T-helper 2 cell treated with Interferon-gamma antibody and Interleukin-4, amounts not matched to agents 100 ng/mL and 5 ng/mL, for 36 hours (primary cell): ENCODE results near the gene ARHGEF12. TPM values are rescaled to one million over a fixed set of nuclear protein-coding genes. Genes with fewer than 3 reads are reported as not detected.

Source experiments
- intact Hi-C: fragments of 100-400 bp; cut with micrococcal nuclease; formaldehyde crosslinking; loops from one replicate; pipeline ENCODE4 v1.15.1; 2023
- total RNA-seq: library from RNA; stranded (reverse); gene quantifications from 2 replicates; pipeline ENCODE4 v1.2.3, GENCODE V29; 2022

Gene ARHGEF12
- total RNA-seq, 1 donor from 2014 or later, result 9.6 TPM

DNA sequence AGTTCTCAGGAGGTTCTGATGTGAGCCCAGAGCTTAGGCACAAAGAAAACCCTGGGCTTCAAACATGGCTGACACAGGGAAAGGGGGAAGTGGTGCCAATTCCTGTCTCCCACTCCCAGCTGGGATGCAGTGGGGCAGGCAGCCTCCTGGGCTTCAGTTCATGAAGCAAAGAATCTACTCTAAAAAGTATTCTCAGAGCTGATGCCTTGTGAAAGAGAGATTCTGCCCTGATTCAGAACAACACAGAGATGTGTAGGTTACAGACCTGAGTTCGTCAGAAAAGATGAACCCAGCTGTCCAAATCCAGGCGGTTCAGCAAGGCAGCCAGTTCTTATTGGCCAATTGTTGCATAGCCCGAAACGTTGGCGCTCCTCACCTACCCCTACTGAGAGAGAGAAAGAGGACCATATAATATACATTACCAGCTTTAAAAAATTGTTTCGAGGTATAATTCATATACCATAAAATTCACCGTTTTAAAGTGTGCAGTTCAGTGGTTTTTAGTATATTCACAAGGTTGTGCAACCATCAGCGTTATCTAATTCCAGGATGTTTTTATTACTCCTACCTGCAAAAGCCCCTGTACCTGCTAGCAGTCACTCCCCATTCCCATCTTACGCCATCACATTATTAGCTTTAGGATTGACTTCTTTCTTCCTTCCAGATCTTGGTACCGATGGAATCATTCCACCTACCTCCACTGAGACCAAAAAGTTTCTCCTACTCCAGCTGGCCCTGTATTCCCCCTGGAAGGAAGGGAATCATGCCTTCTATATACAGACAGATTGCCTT, 18.3 kb upstream of the ARHGEF12 start:
- intact Hi-C loops, result no loop called here

- intact Hi-C loops, result no loop called here
These were observed 17.3 kb upstream of the ARHGEF12 start for GRCh38 chr11:120318906-120319305.

GRCh38 chr11:120324932-120325810, 11.0 kb upstream of the ARHGEF12 start, which contains the start of gene TLCD5:
TSS of gene TLCD5 (plus strand) at chr11:120325299. CDS start at chr11:120327442, 2,143 bp downstream.
- intact Hi-C loops, result no loop called here

GRCh38 chr11:120326228-120326627, 10.0 kb upstream of the ARHGEF12 start:
- intact Hi-C loops, result no loop called here

- intact Hi-C loops, result no loop called here
These were observed 9.3 kb upstream of the ARHGEF12 start for GRCh38 chr11:120326845-120327281.

DNA sequence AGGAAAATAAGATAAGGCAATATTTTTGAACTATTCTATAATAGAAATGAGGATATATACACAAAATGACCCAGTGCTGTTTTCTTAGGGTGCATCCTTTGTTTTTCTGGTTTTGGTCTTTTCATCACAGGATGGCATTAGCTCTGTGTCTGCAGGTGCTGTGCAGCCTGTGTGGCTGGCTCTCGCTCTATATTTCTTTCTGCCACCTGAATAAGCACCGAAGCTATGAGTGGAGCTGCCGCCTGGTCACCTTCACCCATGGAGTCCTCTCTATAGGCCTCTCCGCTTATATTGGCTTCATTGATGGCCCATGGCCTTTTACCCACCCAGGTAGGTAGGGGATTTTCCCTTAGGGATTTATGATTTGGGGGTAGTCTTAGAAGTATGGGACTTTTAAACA, 8.9 kb upstream of the ARHGEF12 start:
- intact Hi-C loops, result no loop called here

GRCh38 chr11:120329556-120329955, 6.7 kb upstream of the ARHGEF12 start:
- intact Hi-C loops, result no loop called here

- intact Hi-C loops, result loop anchor here (10.0 kb wide), 1 partner anchor 105 kb away; no protein-coding TSS in a partner anchor
These were observed 6.2 kb upstream of the ARHGEF12 start for GRCh38 chr11:120330045-120330444.

DNA sequence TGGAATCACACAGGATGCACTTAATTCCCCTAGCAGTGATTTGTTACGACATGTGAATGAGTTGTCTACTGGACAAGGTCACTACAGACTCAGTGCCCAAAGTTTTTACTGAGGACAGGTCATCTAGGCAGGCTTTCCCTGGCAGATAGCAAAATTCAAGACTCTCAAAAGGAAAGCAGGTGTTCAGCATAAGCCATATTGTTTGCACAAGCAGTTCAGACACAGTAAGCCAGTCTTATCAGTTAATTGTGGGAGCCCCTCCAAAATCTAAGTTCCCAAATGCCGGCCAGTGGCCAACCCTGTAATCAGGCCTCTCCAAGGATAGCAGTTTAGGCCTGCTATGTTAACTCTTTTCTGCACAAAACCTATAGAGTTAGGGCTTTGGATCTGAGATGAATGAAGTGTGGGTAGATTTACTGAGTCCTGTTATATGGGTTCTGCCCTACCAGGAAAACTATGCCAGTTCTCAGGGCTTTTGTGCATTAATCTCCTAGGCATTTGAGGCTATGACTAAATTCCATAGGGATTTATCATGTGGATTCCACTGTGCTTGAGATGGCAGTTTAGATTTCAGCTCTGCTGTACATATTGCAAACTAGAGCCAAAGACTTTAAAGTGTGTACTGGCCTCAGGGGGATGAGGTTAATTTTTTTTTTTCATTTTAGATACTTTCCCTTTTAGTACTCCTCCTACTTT, 4.8 kb upstream of the ARHGEF12 start:
- intact Hi-C loops, result loop anchor here (10.0 kb wide), 1 partner anchor 103 kb away; no protein-coding TSS in a partner anchor

DNA sequence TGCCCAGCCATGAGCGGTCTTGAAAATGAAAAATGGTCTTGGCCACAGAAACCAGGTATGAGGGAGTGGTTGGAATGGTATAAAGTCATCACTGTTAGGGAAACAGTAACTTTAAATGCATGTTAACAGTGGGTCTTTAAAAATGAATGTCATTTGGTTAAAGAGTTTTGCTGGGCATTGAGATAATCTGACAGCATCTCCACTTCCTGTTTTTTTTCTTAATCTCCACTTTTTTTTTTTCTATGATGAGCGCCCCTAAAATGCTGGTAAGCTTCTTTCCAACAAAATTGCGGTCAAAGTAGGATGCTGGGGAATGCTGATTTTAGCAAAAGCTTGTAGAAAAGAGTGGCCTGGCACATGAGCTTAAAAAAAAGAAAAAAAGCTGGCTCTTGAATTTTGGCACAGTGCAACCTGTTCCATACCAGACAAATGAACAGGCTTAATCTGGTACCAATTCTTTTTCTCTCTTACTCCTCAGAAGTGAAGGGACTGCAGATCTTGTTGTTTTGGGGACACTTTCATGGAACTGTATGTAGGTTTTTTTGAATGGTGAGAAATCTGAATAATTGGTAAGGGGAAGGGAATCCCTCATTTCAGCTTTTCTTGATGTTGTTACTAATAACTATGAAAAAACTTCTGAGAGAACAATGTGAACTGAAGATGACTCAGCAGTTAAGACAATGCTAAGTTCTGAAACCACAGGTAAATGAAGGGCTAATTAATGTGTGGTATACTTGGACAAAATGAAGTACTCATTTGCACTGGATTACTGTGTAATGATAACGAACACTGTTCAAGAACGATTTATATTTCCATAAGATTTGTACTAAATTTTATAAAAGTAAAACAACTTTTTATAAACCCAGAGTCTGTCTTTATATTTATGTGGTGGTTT, 3.1 kb upstream of the ARHGEF12 start:
- intact Hi-C loops, result loop anchor here (10.0 kb wide), 1 partner anchor 102 kb away; no protein-coding TSS in a partner anchor

DNA sequence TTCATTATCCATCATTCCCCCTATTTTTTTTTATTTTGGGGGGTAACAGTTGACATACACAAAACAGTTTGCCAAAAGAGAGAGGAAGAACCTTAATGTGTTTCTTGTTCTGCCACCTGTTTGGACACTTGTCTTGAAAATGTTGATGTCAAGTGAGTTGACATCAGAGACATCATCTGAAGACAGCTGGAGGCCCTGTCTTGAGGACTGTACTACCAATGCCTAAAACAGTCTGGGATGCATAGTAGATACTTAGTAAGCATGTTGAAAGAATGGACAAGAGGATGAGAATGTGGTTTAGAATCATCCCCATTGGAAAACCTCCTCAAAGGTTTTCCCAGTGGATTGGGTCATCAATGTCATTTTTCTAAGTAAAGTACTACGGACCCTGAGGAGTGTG, 2.4 kb upstream of the ARHGEF12 start:
- intact Hi-C loops, result loop anchor here (2.0 to 10.0 kb wide), 2 partner anchors 101 to 177 kb away; partner anchors contain the start of gene GRIK4

- intact Hi-C loops, result loop anchor here (2.0 to 10.0 kb wide), 2 partner anchors 100 to 176 kb away; partner anchors contain the start of gene GRIK4
These were observed 1.9 kb upstream of the ARHGEF12 start for GRCh38 chr11:120334332-120334731.

DNA sequence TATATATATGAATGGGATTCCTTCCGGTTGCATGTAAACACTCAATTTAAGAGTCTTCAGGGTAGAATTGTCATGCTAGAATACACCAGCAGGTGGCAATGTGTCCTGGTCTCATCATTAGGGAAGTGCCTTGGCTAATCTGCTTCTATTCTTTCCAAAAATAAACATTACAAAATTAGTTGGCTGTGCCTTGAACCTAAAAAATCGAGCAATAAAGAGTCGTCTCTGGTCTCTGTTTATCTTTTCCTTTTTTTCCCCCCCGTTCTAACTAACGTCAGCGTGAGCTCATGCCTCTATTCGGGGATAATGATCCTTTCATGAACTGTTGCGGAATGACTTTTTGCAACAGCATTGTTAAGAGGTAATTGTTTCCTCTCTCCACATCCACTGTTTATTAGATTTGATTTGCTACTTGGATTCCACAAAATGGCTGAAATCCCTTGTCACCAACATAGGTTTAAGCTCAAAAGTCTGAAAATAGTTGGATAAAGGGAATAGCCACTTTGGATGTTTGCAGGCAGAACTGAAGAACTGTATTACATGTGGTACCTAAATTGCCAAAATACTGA, 1.2 kb upstream of the ARHGEF12 start:
- intact Hi-C loops, result loop anchor here (2.0 to 10.0 kb wide), 2 partner anchors 100 to 176 kb away; partner anchors contain the start of gene GRIK4

DNA sequence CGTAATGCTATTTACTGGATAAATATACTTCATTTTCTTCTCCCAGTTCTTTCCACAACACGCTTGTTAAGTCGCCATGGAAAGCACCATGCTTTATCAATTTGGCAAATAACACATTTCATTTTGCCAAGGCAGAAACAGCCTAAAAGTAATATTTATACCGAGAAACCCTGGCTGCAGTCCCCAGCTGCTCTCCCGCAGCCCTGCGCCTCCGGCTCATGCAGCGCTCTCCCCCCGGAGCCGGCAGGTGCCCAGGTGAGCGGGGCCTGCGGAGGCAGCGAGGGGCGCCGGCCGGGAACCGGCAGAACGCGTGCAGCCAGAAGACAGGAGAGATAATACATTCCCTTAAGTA, 681 bp upstream of the ARHGEF12 start:
- intact Hi-C loops, result loop anchor here (2.0 to 10.0 kb wide), 2 partner anchors 99 to 175 kb away; partner anchors contain the start of gene GRIK4

- intact Hi-C loops, result loop anchor here (1.0 to 10.0 kb wide), 2 partner anchors 8 to 98 kb away; no protein-coding TSS in a partner anchor
These were observed 585 bp downstream of the ARHGEF12 start for GRCh38 chr11:120336641-120337354.

DNA sequence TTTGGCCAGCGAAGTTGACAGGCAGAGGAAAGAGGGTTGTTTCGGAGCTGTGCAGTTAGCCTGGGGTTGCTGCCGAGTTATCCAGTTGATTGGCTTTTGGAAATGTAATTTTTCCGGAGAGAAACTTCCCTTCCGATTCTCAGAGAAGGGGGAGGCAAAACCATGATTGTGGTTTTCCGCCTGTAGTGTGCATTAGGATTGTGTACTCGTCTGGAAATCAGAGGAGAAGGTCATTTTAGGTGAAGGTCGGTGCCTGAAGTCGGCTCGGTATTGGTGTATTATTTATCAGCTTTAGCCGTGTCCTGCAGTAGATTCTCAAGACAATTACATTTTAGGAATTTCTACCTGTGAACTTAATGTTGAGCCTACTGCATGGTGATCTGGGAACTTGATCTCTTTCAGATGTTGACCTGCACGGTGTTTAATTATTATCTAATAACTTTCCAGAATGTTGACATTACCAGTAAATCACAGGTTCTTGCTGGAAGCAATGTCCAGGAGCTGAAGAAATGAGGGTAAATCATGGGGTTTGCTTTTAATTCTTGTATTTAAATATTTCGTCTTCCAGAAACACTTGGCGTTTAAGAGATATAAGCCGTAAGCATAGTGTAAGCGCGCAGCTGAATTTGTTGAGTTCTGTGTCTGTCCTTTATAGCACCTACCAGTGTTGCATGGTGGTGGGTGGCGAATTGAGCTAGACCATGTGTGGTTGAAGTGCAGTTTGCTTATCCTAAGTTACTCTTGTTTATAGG, 1.3 kb downstream of the ARHGEF12 start:
- intact Hi-C loops, result loop anchor here (10.0 kb wide), 1 partner anchor 97 kb away; no protein-coding TSS in a partner anchor

DNA sequence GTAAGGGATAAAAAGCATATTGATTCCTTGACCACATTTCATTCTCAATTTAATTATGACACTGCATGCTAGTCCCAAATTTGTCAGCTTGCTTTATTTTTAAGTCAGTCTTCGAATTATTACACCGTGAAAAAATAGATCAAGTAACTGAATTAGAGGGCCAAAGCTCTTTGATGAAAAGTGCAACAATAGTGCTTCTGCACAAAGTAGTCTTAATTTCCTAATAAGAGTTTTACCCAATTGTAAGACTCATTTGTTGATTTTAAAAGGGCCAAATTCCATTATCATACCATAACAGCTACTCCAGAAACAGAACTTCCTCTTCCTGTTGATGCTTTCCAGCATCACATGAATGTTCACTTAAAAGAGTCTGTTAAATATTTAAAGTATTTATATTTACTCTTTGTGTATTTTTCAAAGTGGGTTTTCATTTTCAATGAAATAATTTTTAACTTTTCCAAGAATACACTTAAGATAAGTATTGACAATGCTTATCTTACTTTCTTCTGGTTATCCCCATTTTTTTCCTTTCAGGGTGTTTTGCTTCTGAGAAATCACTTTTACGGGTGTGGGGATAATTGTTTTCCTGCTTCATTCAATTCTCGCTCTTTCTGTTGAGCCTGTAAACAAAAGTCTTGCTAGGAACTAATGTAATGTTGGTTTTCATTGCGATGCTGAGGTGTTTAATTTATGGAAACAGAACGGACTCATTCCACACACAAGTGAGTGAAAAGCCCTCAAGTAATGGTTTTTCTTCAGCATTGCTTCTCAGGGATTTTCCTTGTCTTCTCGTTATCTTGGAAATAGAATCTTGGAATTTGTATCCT, 2.1 kb downstream of the ARHGEF12 start:
- intact Hi-C loops, result loop anchor here (10.0 kb wide), 1 partner anchor 96 kb away; no protein-coding TSS in a partner anchor
